D721Med (cell line): ENCODE data around the gene AIFM3.

Experiments
- DNase-seq: peaks from one replicate; pipeline ENCODE4 v3.0.0; 2011; ENCODE audit warnings: low spot score; ENCODE audit not compliant: insufficient read length
- FAIRE-seq: peaks from 2 replicates; lab custom pipeline; 2011; peaks lifted over from hg19 to GRCh38; lab: Jason Lieb, UNC
- TF ChIP-seq, protein P1 (sequence below): IDR thresholded peaks from 2 replicates; pipeline ENCODE4 v1.5.1; 2012; ENCODE audit warnings: mild to moderate bottlenecking, control low read depth; ENCODE audit not compliant: insufficient read depth; ENCODE audit errors: missing control alignments

Gene AIFM3

DNA sequence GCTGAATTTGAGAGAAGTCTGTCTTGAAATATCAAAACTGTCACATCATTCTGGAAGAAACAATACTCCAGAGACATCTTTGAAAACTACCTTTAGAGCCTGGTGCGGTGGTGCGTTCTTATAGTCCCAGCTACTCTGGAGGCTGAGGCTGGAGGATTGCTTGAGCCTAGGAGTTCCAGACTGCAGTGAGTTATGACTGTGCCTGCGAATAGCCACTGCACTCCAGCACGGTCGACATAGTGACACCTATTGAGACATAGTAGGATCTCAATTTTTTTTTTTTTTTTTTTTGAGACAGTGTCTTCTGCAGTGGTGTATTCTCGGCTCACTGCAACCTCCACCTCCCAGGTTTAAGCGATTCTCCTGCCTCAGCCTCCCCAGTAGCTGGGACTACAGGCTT lies 11.5 kb upstream of the AIFM3 start:
- no peak for DNase-seq
- TF ChIP-seq, protein P1, sequence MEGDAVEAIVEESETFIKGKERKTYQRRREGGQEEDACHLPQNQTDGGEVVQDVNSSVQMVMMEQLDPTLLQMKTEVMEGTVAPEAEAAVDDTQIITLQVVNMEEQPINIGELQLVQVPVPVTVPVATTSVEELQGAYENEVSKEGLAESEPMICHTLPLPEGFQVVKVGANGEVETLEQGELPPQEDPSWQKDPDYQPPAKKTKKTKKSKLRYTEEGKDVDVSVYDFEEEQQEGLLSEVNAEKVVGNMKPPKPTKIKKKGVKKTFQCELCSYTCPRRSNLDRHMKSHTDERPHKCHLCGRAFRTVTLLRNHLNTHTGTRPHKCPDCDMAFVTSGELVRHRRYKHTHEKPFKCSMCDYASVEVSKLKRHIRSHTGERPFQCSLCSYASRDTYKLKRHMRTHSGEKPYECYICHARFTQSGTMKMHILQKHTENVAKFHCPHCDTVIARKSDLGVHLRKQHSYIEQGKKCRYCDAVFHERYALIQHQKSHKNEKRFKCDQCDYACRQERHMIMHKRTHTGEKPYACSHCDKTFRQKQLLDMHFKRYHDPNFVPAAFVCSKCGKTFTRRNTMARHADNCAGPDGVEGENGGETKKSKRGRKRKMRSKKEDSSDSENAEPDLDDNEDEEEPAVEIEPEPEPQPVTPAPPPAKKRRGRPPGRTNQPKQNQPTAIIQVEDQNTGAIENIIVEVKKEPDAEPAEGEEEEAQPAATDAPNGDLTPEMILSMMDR = no peak
- no peak for FAIRE-seq

DNA sequence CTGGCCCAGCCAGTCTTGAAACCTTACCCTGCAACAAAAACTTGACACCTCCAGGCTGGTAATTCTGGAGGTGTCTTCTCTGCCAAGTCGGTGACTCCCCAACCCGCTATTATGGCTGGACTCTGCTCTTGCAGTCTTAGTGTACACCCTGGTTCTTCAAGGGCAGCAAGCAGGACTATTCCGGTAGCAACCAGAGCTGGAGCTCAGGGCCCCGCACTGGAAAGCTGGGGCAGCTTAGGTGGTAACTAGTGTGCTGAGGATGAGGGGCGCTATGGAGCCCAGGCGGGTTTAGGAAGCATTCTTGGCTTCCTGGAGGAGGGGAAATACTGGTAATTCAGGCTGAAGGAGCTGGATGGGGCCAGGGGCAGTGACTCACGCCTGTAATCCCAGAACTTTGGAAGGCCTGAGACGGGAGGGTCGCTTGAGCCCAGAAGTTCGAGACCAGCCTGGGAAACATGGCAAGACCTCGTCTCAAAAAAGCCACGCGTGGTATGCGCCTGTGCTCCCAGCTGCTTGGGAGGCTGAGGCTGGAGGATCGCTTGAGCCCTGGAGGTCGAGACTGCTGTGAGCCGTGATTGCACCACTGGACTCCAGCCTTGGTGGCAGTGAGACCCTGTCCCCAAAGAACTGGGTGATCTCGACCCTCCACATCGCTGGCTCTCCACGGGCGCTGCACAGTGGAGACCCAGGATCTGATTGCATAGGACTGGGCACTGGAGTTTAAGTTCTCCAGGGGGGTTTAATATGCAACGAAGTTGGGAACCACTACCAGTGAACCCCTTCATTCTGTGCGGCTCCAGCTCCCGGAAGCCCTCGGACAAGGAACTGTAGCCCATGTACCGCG lies 10.6 kb upstream of the AIFM3 start:
- FAIRE-seq (no peak), DNase-seq (no peak)
- TF ChIP-seq, protein P1 = no peak

DNA sequence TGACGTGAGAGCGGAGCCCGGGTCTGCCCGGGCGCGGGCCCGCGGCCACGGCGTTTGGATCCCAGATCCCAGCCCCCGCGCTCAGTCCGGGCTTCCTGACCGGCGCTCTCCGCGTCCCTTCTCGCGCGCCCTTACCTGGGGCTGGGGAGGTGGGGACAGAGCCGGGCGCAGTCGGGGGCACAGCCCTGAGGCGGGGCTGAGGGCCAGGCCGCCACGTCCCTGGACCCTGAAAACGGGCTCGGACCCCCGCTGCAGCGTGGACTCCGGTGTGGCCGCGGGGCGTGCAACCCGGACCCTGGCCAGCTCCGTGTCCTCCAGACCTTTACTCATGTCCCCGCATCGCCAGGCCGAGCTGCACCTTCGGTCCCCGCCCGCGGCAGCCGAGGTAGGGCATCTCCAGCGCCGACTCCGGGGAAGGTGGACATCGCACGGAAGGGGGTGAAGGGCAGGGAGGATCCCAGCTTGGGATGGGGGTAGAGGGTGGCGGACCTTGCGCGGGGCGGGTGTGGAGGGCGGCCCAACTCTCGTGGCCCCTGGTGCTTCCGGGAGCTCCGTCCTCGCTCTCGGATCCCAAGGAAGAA lies 9.9 kb upstream of the AIFM3 start:
- FAIRE-seq (no peak), DNase-seq (no peak)
- TF ChIP-seq, protein P1 = no peak

DNA sequence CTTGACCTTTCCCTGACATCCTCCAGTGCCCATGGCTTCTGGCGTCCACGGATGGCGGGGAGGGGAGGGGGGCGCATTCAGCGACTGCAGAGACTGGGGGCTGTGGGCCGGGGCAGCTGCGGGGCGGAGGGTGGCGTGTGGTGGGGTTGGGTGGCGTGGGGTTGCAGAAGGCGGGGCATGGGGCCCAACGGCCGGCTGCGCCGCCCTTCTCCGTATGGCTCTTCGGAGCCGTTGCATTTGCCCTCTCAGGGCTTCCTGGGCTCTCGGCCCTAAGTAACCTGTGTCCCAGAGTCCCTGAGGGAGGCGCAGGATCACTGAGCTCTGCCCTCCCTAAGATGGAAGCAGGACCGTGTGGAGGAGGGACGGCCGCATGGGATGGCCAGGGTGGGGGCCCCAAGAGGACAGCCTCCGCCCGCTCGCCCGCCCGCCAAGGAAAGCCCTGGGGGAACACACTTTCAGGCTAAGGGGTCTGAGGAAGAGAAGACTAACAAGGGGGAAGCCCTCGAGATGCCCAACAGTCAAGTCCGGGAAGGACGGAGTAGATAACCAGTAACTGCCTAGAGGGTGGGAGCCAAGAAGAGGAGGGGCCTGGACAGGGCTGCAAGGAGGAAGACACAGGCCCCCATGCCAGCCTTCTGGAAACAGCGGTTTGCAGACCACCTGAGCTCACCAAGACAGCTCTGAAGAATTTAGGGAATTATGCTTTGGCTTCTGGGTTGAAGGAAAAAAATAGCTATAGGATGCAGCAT lies 9.2 kb upstream of the AIFM3 start:
- DNase-seq (no peak), FAIRE-seq (no peak)
- TF ChIP-seq, protein P1 = no peak

DNA sequence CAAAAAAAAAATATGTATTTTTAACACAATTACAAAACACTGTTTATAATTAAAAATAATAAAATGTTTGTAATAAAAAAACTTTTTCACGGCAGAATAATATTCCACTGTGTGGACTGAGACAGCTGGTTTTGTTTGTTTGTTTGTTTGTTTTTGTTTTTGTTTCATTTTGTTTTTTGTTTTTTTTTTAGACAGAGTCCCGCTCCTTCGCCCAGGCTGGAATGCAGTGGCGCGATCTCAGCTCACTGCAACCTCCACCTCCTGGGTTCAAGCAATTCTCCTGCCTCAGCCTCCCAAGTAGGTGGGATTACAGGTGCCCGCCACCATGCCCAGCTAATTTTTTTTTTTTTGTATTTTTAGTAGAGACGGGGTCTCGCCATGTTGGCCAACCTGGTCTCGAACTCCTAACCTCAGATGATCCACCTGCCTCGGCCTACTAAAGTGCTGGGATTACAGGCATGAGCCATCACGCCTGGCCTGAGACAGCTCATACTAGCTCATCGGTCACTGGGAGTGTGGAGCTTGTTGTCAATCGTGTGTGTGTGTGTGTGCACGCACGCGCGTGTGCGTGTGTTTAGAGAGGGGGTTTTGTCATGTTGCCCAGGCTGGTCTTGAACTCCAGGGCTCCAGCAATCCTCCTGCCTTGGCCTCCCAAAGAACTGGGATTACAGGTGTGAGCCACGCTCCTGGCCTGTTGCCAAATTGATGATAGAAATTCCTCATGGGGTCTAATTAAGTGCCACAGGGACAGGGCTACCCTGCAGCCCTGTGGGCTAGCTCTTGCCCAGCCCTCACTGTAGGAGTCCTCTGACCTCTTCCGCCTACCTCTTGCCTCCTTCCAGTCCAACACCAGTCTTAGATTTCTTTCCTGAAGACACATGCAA lies 7.2 kb upstream of the AIFM3 start:
- TF ChIP-seq, protein P1 = no peak
- DNase-seq = no peak
- no peak for FAIRE-seq

DNA sequence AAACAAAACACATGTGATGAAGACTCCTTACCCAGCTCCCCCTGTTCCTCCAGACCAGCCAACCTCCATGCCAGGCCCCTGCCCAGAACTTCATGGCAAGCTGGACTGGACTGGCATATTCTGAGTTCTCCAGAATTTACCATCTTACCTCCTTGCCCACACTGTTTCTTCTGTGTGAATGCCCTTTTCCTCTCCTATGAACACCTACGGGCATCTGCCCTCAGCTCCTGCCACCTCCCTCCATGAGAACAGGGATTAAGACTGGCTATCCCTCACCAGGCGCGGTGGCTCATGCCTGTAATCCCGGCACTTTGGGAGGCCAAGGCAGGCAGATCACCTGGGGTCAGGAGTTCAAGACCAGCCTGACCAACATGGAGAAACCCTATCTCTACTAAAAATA lies 6.4 kb upstream of the AIFM3 start:
- no peak for DNase-seq
- FAIRE-seq = no peak
- TF ChIP-seq, protein P1 = no peak
